OCI-LY1 (cell line): ENCODE results near the gene RTL10.

Experiments
- CTCF ChIP-seq: fragments of 200-600 bp; sonication (generic), shearing (Covaris generic); IDR thresholded peaks from 2 replicates; pipeline ENCODE4 v1.5.1; 2017; ENCODE audit warnings: mild to moderate bottlenecking, antibody characterized with exemption, low read length, moderate library complexity, mixed read lengths
- EZH2 ChIP-seq: fragments of 200-600 bp; sonication (generic), shearing (Covaris generic); IDR thresholded peaks from 2 replicates; pipeline ENCODE4 v1.8.0; 2017; ENCODE audit warnings: borderline replicate concordance, mixed run types, mild to moderate bottlenecking, antibody characterized with exemption, low read length, moderate library complexity, mixed read lengths

DNA sequence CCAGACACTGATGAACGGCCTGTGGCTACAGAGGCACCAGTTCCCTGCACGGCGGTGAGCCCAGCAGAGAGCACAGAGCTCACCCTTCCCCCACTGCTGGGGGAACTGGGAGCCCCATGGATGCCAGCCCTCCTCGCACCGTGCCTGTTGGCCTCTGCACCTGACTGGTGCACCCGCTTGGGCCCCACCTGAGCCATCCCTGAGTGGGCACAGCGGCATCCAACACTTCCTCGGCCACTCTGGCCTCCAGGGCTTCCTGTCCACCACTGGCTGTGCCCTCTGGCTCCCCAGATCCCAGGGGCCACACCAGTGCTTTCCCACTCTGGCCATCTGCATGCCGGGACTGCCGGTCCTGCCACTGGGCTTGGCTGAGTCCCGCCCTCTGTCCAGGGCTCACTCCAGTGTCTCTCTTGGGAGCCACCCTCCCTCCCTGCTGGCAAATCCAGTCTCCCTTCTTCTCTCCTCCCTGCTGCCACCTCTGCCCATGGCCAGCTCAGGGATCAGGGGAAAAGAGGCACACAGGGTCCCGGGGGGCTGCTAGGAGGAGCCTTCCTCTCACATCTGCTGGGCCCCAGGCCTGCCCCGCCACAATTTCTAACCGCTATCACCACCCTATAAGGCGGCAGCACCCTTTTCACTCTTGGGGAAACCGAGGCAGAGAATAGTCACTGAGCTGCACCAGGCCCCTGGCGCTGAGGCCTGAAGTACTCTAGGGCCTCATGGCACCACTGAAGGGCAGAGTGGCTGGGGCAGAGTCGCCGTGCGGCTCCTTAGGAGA, 33.0 kb downstream of the RTL10 start:
- TF ChIP-seq CTCF (no peak), EZH2 (no peak)
